HuH-7.5 (cell line): ENCODE results near the gene TMEM255B.
"Not testable (repeated sequence)": the region's sequence is repeated elsewhere in the genome, so short reads cannot be mapped to it uniquely, and the experiment has no call there.

Source experiments
- DNase-seq: peaks from one replicate; pipeline ENCODE4 v3.0.0; 2011; ENCODE audit warnings: low spot score

TMEM255B gene

DNA sequence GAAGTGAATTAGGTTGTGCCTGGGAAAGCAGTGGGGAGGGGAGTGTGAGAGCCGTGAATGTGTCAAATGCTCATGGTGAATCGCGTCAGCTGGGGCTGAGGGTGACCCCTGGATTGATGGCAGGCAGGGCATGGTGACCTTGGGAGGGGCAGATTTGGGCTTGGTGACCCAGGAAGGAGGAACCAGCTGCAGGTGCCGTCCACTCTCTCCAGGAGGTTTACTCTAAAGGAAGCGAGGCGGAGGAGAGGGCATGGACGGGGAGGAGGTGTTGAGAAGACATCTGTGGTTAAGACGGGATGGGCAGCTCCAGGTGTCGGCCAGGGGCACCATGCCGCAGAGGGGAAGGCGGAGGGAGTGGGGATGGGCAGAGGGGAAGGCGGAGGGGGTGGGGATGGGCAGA is 28.7 kb downstream of the TMEM255B start:
- no peak for DNase-seq

DNA sequence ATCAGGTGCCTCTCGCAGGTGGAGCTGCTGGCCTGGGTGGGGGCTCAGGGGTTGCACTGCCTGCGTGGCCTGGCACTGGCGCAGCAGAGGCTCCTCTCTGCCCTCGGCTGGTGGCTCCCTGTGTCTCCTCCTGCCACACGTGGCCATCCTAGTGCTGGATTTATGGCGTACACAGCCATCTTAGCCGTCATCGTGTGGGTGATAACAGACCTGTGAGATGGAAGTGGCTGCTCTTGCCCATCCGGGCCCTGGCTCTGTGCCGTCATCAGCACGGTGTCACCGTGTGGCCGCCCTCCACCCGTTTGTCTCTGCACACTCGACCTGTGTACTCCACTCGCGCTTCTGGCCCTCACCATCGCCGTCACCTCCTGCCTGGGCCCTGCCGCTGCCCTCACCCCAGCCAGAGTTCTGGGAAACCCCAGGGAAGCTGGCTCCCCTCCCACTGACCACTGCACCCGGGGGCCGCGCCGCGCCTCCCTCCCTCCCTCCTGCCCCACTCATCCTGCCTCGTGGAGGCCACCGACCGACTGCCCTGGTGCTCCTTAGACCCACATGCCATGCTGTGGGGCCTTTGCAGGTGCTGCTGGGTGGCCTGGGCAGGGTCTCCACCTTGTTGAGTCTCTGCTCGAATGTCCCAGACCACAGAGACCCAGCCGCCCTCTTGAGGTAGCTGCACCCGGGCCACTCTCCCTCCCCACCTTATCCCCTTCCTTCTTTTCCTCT is 29.5 kb downstream of the TMEM255B start:
- no peak for DNase-seq

GRCh38 chr13:113789167-113789566 is 30.1 kb downstream of the TMEM255B start:
- DNase-seq, result no peak

GRCh38 chr13:113789931-113790330 is 30.9 kb downstream of the TMEM255B start:
- DNase-seq, result not testable (repeated sequence)

DNA sequence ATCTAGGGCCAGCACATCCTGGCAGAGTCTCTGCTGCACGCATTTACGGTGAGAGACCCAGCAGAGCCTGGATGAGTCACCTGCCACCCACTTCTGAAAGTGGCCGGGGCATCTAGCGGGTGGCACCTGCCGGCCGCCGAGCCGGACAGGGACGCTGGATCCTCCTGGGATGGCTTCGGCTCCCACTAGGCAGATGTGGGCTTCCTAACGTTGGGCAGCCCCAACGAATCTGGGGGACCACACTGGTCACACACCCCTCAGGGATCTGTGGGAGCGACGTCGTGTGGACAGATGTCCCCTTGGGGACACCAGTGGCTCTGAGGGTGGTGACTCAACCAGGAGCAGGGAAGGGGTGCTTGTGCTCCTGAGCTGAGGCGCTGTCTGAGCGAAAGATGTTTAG is 32.2 kb downstream of the TMEM255B start:
- DNase-seq, result no peak

GRCh38 chr13:113791761-113792160 is 32.7 kb downstream of the TMEM255B start:
- no peak for DNase-seq

DNA sequence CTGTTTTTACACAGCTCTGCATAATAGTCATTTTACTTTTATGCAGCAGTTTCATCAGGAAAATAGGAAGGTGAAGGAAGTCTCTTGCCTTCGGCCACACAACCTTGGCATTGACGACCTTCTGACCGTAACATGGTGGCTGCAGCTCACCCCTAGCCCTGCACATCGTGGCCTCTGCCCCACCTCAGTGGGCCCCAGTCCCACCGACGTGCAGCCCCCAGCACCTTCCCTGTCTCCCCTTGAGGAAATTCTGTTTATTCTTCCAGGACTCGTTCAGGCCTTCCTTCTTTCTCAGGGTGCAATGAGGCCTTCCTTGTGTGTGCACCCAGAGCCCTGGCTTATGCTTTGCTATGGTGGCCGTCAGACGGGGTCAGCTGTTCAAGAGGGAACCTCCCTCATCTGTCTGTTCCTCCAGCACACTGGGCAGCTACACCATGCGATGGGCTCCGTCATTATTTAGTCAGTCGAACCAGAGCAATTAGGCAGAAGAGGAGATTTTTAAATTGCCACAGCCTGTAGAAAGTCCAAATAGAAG is 33.3 kb downstream of the TMEM255B start:
- no peak for DNase-seq

DNA sequence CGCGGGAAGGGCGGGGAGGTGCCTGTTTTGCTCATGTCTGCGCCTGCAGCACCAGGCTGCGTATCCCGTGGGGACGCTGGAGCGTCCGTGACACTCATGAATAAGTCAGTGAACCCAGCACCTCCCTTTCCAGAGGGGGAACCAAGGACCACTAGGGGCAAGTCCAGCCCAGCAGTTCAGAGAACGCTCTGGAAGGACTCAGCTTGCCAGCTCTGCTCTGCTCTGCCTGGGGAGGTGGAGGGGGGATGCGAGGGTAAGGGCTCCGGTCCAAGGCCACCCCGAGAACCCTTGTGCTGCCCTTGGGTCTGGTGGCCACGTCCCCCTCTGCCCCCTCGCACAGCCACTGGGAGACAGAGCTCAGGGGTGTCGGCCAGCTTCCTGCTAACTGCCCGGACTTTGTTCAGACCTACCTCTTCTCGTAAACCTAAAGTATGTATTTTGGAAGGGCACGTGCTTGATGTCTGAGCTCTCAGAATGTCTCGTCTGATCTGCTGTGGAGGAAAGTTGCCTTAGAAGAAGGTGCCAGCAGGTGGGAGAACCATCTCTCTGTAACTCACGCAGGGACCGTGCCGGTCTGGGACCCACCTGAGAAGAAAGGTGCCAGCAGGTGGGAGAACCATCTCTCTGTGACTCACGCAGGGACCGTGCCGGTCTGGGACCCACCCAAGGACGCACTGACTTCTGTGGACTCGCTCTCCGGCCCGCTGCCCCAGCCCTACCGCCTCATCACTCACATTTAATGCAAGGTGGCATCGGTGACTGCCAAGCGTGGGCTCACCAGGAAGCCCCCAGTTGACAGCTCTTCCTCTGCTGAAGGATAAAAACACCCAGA is 34.1 kb downstream of the TMEM255B start:
- no peak for DNase-seq

DNA sequence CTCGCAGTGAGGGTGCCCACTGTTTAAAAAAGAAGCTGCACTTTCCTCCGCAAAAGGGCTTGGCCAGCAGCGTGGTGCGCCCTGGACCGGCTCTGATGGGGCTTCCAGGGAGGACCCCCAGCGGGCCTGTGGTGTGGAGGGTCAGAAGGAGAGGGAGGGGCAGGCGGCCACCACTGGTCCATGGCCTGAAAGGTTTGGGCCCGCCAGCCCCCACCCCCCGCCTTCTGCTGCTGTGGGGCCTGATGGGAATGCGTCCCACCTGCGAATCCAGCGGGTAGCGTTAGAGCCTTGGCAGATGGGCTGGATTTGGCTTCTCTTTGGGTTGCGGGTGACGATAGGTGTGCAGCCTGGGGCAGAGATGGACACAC is 34.7 kb downstream of the TMEM255B start:
- no peak for DNase-seq

- DNase-seq, result no peak
These were observed 35.1 kb downstream of the TMEM255B start for GRCh38 chr13:113794086-113794485.

- DNase-seq, result no peak
These were observed 35.7 kb downstream of the TMEM255B start for GRCh38 chr13:113794764-113795173.

- DNase-seq, result not testable (repeated sequence)
These were observed 36.3 kb downstream of the TMEM255B start for GRCh38 chr13:113795362-113795761.

DNA sequence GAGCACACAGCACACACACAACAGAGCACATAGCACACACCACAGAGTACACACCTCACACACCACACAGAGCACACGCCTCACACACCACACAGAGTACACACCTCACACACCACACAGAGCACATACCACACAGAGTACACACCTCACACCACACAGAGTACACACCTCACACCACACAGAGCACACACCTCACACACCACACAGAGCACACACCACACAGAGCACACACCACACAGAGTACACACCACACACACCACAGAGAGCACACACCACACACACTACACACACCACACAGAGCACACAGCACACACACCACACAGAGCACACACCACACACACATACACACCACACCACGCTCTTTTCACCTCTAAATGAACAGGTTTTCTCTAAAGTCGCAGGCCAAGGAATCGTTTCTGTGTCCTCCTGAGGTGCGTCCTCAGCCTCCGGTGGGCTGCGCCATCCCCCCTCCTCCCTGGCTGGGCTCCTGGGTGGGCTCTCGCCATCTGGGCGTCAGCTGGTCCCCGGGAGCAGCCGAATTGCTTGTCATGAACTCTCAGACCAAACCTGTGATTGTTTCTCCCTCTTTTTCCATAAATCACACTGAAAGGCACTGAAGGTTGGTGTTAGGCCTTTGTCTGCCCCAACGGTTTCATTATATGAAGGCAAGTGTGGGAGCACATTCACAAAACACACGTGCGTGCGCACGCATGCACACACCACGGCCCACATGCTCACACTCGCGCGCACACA is 37.4 kb downstream of the TMEM255B start:
- DNase-seq, result no peak

- DNase-seq, result no peak
These were observed 38.1 kb downstream of the TMEM255B start for GRCh38 chr13:113796964-113797676.

DNA sequence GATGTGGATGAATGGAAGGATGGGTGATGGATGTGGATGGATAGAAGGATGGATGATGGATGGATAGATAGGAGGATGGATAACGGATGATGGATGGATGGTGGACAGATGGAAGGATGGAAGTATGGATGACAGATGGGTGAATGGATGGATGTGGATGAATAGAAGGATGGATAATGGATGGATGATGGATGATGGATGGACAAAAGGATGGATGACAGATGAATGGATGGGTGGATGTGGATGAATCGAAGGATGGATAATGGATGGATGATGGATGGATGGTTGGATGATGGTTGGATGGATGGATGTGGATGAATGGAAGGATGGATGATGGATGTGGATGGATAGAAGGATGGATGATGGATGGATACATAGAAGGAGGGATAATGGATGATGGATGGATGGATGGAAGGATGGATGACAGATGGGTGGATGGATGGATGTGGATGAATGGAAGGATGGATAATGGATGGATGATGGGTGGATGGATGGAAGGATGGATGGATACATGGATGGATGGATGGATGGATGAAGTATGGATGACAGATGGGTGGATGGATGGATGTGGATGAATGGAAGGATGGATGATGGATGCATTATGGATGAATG is 39.3 kb downstream of the TMEM255B start:
- no peak for DNase-seq

- no peak for DNase-seq
These were observed 41.5 kb downstream of the TMEM255B start for GRCh38 chr13:113800576-113800926.

- DNase-seq, result no peak
These were observed 42.4 kb downstream of the TMEM255B start for GRCh38 chr13:113801289-113801961.

DNA sequence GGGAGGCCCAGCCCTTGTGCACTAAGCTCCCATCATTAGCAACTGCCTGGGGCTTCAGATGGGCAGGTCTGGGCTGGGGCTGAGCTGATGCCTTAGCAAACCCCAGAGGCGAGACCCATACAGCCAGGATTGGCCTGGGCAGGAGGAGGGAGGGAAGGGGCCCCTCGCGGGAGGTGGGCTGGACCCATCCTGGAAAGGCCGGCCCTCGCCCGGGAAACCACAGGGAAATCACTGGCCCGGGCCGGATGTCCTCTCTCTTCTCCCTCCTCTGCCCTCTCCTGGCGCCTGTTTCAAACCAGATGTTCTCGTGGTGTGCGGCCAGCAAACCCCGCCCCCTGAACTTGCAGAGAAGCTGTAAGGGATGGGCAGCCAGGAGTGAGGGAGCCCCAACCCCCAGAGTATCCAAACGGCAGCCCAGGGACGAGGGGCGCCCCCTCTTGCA is 43.1 kb downstream of the TMEM255B start:
- DNase-seq, result no peak

DNA sequence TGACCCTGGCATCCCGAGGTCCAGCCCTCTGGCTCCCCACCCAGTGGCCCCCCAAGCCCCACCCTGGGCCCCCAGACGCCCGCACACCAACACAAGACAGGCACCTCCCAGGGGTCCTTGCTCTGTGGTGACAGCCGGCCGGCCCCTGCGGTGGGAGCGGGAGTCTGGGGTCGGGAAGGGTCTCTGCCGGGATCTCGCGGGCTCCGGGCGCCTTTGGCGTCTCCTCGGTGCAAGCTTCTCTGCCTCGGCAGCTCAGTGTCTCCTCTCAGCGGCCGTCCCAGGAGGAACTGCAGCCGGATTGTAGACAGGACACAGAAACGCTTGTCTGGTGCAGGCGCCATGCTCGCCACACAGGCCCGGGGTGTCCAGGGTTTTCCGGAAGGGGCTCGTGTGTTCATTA is 43.7 kb downstream of the TMEM255B start:
- DNase-seq, result no peak

DNA sequence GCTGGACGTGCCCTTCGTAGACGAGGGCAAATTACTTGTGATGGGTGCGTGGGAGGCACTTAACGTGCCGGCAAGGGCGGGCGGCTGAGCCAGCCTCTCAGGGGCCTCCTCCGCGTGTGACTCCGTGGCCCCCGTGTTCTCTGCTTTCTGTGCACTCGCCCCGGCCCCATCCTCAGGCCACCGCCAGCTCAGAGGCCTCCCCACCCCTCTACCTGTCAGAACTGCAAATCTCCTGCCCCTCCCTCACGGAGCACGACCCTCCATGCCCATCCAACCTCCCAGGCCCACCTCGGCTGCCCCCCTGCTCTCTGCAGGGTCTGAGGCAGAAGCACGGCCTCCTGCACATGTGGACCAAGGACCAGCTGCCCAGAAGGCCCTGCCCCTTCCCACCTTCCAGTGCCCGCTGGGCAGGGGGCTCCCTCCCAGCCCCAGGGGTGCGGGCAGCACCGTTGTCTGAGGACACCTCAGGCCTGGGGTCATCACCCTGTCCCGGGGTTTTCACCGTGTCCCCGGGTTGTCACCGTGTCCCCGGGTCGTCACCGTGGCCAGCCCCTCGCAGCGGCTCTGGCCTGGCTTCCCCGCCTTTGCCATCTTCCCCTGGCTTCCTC is 44.5 kb downstream of the TMEM255B start:
- DNase-seq, result no peak
